ENCODE results near the gene YBEY.

The YBEY gene

GRCh38 chr21:46346296-46347202, 60.4 kb downstream of the YBEY start:
- 97% methylated on average over 27 of the region's 34 CpGs for WGBS (ENCODE audit: insufficient coverage)
- ChIA-PET CTCF (interaction anchor here (0.9 kb wide), 1 partner anchor 22 kb away, joined by 3 read pairs; no protein-coding TSS in a partner anchor), POLR2A (no interaction called here)
- H3K27ac ChIP-seq (ENCODE audit: insufficient read depth in 1 of 2, low read depth in 1 of 2, low read length in 2 of 2, poor library complexity in 1 of 2, severe bottlenecking in 2 of 2) = no peak overlapping the region
- DNase-seq = no peak
- H3K36me3 ChIP-seq (ENCODE audit: control insufficient read depth in 4 of 4, insufficient read depth in 4 of 4, low read length in 3 of 4) = peaks cover 12 to 69% (median 53%) of the 10 kb centered on the region in 4 experiments
- H3K4me1 ChIP-seq (ENCODE audit: control extremely low read depth in 1 of 4, control insufficient read depth in 4 of 4, insufficient read depth in 4 of 4, low read length in 3 of 4) = no peaks in the 10 kb centered on the region
- no peak overlapping the region for H3K4me3 ChIP-seq (ENCODE audit: control insufficient read depth in 1 of 7, extremely low read depth in 1 of 7, insufficient read depth in 4 of 7, low read depth in 2 of 7, low read length in 6 of 7)
- no peaks in the 10 kb centered on the region for H3K9me3 ChIP-seq (ENCODE audit: control extremely low read depth in 1 of 5, control insufficient read depth in 4 of 5, insufficient read depth in 2 of 5, low read depth in 1 of 5, low read length in 4 of 5)
- H3K27me3 ChIP-seq (replicated peaks in 2 of 5; ENCODE audit: control insufficient read depth in 4 of 5, insufficient read depth in 5 of 5, low read length in 4 of 5) = no peaks in the 10 kb centered on the region

- H3K9me3 ChIP-seq (ENCODE audit: control extremely low read depth in 1 of 5, control insufficient read depth in 4 of 5, insufficient read depth in 2 of 5, low read depth in 1 of 5, low read length in 4 of 5) = no peaks in the 10 kb centered on the region
- WGBS (ENCODE audit: insufficient coverage) = 94% methylated on average over 9 of the region's 10 CpGs
- DNase-seq = no peak
- ChIA-PET CTCF (interaction anchor here (0.9 kb wide), 1 partner anchor 22 kb away, joined by 3 read pairs; no protein-coding TSS in a partner anchor), POLR2A (no interaction called here)
- no peaks in the 10 kb centered on the region for H3K4me1 ChIP-seq (ENCODE audit: control extremely low read depth in 1 of 4, control insufficient read depth in 4 of 4, insufficient read depth in 4 of 4, low read length in 3 of 4)
- H3K27ac ChIP-seq (ENCODE audit: insufficient read depth in 1 of 2, low read depth in 1 of 2, low read length in 2 of 2, poor library complexity in 1 of 2, severe bottlenecking in 2 of 2) = no peak overlapping the region
- H3K27me3 ChIP-seq (replicated peaks in 2 of 5; ENCODE audit: control insufficient read depth in 4 of 5, insufficient read depth in 5 of 5, low read length in 4 of 5) = no peaks in the 10 kb centered on the region
- no peak overlapping the region for H3K4me3 ChIP-seq (ENCODE audit: control insufficient read depth in 1 of 7, extremely low read depth in 1 of 7, insufficient read depth in 4 of 7, low read depth in 2 of 7, low read length in 6 of 7)
- H3K36me3 ChIP-seq (ENCODE audit: control insufficient read depth in 4 of 4, insufficient read depth in 4 of 4, low read length in 3 of 4) = peaks cover 12 to 73% (median 56%) of the 10 kb centered on the region in 4 experiments
Measured at GRCh38 chr21:46347203-46347550, 61.0 kb downstream of the YBEY start.
